B cell (primary cell): ENCODE results near the gene GLT1D1.

Source experiments
- EZH2 ChIP-seq: IDR thresholded peaks from 2 replicates; pipeline ENCODE4 v1.6.1; 2012; ENCODE audit warnings: borderline replicate concordance, low read depth, mild to moderate bottlenecking, moderate library complexity, low read length; ENCODE audit not compliant: insufficient read depth, poor library complexity, severe bottlenecking
- TF ChIP-seq, protein P1 (sequence below): fragments of 200-600 bp; IDR thresholded peaks from one replicate; pipeline ENCODE4 v1.8.0; 2022; ENCODE audit warnings: antibody characterized with exemption, mild to moderate bottlenecking

DNA sequence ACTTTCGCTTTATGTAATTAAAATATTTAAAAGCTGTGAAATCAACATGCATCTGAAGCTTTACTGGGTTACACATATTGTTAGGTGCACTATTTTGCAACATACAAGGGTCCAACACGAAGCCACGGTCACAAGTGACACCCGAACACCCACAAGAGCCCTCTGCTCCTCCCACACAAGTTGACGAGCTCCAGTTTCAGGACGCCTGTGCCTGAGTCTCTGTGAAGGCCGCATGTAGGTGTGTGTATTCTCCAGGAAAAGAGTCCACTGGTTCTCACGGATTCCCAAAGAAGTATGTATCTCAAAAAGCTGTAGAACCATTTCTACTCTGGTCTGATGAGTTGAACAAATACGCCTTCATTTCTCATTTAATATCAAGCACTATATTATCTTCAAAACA is 41.5 kb upstream of the GLT1D1 start:
- TF ChIP-seq, protein P1, sequence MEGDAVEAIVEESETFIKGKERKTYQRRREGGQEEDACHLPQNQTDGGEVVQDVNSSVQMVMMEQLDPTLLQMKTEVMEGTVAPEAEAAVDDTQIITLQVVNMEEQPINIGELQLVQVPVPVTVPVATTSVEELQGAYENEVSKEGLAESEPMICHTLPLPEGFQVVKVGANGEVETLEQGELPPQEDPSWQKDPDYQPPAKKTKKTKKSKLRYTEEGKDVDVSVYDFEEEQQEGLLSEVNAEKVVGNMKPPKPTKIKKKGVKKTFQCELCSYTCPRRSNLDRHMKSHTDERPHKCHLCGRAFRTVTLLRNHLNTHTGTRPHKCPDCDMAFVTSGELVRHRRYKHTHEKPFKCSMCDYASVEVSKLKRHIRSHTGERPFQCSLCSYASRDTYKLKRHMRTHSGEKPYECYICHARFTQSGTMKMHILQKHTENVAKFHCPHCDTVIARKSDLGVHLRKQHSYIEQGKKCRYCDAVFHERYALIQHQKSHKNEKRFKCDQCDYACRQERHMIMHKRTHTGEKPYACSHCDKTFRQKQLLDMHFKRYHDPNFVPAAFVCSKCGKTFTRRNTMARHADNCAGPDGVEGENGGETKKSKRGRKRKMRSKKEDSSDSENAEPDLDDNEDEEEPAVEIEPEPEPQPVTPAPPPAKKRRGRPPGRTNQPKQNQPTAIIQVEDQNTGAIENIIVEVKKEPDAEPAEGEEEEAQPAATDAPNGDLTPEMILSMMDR: no peak
- no peak for TF ChIP-seq EZH2
